HepG2 (cell line): ENCODE results near the gene TBRG1. TPM values are rescaled to one million over a fixed set of nuclear protein-coding genes. Genes with fewer than 3 reads are reported as not detected.

Experiments used
- ARID3A ChIP-seq: IDR thresholded peaks from 2 replicates; pipeline ENCODE4 v1.6.1; 2012; ENCODE audit warnings: low read depth, low read length, improper control_type of control experiment
- CEBPG ChIP-seq: IDR thresholded peaks from 2 replicates; pipeline ENCODE4 v1.6.1; 2016
- MTF1 ChIP-seq: sonication (generic); formaldehyde crosslinking; IDR thresholded peaks from 2 replicates; pipeline ENCODE4 v1.5.0; 2020; ENCODE audit warnings: missing genetic modification reagents
- RFX5 ChIP-seq: IDR thresholded peaks from 2 replicates; pipeline ENCODE4 v1.6.1; 2011; ENCODE audit warnings: low read depth, low read length, improper control_type of control experiment
- SMAD9 ChIP-seq: sonication (generic); formaldehyde crosslinking; IDR thresholded peaks from 2 replicates; pipeline ENCODE4 v1.5.1; 2020; ENCODE audit warnings: mild to moderate bottlenecking, missing genetic modification reagents
- SUZ12 ChIP-seq: fragments of 150-350 bp; IDR thresholded peaks from 2 replicates; pipeline ENCODE4 v1.6.1; 2014; ENCODE audit warnings: low read depth, low read length
- TBL1XR1 ChIP-seq: fragments of 150-350 bp; IDR thresholded peaks from 2 replicates; pipeline ENCODE4 v1.6.1; 2014; ENCODE audit warnings: borderline replicate concordance, low read length; ENCODE audit not compliant: partially characterized antibody
- WIZ ChIP-seq: sonication (generic); formaldehyde crosslinking; IDR thresholded peaks from 2 replicates; pipeline ENCODE4 v1.5.1; 2020; ENCODE audit warnings: mild to moderate bottlenecking, missing genetic modification reagents
- YEATS2 ChIP-seq: sonication (generic); formaldehyde crosslinking; IDR thresholded peaks from 2 replicates; pipeline ENCODE4 v1.4.0; 2020; ENCODE audit warnings: missing genetic modification reagents, borderline replicate concordance
- ZBTB37 ChIP-seq: sonication (generic); formaldehyde crosslinking; IDR thresholded peaks from 2 replicates; pipeline ENCODE4 v1.4.0; 2020; ENCODE audit warnings: mild to moderate bottlenecking, missing genetic modification reagents
- ZFAT ChIP-seq: sonication (generic); formaldehyde crosslinking; conservative IDR thresholded peaks from 2 replicates; pipeline ENCODE4 v1.8.1; 2023; ENCODE audit warnings: missing genetic modification reagents, inconsistent platforms
- ZNF605 ChIP-seq: sonication (generic); formaldehyde crosslinking; IDR thresholded peaks from 2 replicates; pipeline ENCODE4 v1.8.0; 2022; ENCODE audit warnings: mild to moderate bottlenecking, missing genetic modification reagents
- ZNF724P ChIP-seq: sonication (generic); formaldehyde crosslinking; IDR thresholded peaks from 2 replicates; pipeline ENCODE4 v1.8.0; 2022; ENCODE audit warnings: missing genetic modification reagents, borderline replicate concordance
- polyA plus RNA-seq, 8 experiments: library from polyadenylated mRNA; depleted of rRNA in 3 of 8; stranded (reverse) in 7 of 8; unstranded in 1 of 8; fragments of >200 nt; fragmentation: Illumina TruSeq in 4 of 8; extraction: Trizol in 4 of 8; gene quantifications; 2 replicates each; pipeline versions ENCODE4 v1.2.1 to v1.2.3, GENCODE V29; 2011 to 2016; ENCODE audit warnings: low read depth in 4 of 8, missing spikeins in 1 of 8, mixed read lengths in 1 of 8; ENCODE audit not compliant: insufficient read depth in 1 of 8
- total RNA-seq, 5 experiments: library from RNA; depleted of rRNA; stranded (reverse); fragments of >200 nt; fragmentation: Illumina TruSeq; extraction: Trizol; gene quantifications; 2 replicates each; pipeline ENCODE4 v1.2.3, GENCODE V29; 2016; ENCODE audit warnings: low read depth in 1 of 5
- TF ChIP-seq, protein P1 (sequence below): sonication (generic); formaldehyde crosslinking; IDR thresholded peaks from 2 replicates; pipeline ENCODE4 v1.4.0; 2020; ENCODE audit warnings: missing genetic modification reagents
- TF ChIP-seq, protein P2 (sequence below): sonication (generic); formaldehyde crosslinking; IDR thresholded peaks from 2 replicates; pipeline ENCODE4 v1.8.0; 2022; ENCODE audit warnings: missing genetic modification reagents, mild to moderate bottlenecking, inconsistent platforms, borderline replicate concordance
- TF ChIP-seq, protein P3 (sequence below): IDR thresholded peaks from 2 replicates; pipeline ENCODE4 v1.6.1; 2016; ENCODE audit warnings: low read depth, borderline replicate concordance
- TF ChIP-seq, protein P4 (sequence below): sonication (generic); formaldehyde crosslinking; IDR thresholded peaks from 2 replicates; pipeline ENCODE4 v1.5.0; 2020; ENCODE audit warnings: missing genetic modification reagents, mild to moderate bottlenecking, borderline replicate concordance

The TBRG1 gene
- total and polyA plus RNA-seq, 2 of the 13 experiments (the other 11 are each of a cell fraction or from before 2014, with no cell fraction given) = 21.7 to 25.6 TPM

DNA sequence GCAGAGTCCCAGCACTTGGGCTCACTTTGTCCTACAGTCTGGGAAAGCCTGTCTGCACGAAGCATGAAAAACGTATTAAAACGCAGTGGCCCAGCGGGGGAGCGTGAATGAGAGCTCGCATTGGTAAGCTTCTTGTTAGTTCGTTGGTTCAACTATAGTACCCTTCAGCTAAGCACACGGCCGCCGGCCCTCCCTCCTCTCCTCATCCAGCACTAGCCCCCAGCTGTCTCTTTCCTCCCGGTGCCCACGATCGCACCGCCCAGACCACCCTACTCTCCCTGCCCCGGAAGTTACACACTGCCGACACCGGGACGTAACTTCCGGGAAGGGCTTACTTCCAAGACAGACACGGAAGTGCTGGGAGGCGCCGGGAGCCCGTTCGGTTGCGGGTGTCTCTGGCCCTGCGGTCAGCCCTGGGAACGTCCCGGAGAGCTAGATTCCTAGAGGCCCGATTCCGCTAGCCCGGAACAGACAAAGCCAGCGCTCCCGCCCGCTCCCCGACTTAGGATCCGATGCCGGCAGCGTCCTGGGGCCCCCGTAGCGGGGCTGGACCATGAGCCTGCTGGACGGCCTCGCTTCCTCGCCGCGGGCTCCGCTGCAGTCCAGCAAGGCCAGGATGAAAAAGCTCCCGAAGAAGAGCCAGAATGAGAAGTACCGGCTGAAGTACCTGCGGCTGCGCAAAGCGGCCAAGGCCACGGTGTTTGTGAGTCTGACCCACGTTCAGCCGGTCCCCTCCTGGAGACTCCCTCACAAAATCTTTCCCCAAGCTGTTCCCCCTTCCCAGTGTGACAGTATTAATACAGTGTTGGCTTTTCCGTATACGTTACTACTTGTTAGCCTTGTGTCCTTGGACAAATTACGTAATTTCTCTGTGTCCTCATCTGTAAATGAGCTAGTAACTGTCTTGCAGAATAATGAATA, at the start of gene TBRG1 (continued):
- TF ChIP-seq ARID3A (no peak), RFX5 (no peak; the same call in 1 of the 2 replicates), SUZ12 (no peak), ZNF605 (peak; percentile 79), WIZ (CRISPR knock-in tag) (no peak), CEBPG (CRISPR knock-in tag) (peak; percentile 73), MTF1 (CRISPR knock-in tag) (no peak), ZFAT (CRISPR knock-in tag) (no peak), YEATS2 (CRISPR knock-in tag) (peak; percentile 95), SMAD9 (CRISPR knock-in tag) (no peak; the same call in none of the 2 replicates), TBL1XR1 (no peak), ZNF724P (CRISPR knock-in tag) (no peak), ZBTB37 (CRISPR knock-in tag) (0 out of 2 replicates have a peak, but pooled peaks have one; percentile 46)
- TF ChIP-seq, protein P1, sequence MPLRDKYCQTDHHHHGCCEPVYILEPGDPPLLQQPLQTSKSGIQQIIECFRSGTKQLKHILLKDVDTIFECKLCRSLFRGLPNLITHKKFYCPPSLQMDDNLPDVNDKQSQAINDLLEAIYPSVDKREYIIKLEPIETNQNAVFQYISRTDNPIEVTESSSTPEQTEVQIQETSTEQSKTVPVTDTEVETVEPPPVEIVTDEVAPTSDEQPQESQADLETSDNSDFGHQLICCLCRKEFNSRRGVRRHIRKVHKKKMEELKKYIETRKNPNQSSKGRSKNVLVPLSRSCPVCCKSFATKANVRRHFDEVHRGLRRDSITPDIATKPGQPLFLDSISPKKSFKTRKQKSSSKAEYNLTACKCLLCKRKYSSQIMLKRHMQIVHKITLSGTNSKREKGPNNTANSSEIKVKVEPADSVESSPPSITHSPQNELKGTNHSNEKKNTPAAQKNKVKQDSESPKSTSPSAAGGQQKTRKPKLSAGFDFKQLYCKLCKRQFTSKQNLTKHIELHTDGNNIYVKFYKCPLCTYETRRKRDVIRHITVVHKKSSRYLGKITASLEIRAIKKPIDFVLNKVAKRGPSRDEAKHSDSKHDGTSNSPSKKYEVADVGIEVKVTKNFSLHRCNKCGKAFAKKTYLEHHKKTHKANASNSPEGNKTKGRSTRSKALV (CRISPR knock-in tag) = peak; percentile 55
- TF ChIP-seq, protein P2, sequence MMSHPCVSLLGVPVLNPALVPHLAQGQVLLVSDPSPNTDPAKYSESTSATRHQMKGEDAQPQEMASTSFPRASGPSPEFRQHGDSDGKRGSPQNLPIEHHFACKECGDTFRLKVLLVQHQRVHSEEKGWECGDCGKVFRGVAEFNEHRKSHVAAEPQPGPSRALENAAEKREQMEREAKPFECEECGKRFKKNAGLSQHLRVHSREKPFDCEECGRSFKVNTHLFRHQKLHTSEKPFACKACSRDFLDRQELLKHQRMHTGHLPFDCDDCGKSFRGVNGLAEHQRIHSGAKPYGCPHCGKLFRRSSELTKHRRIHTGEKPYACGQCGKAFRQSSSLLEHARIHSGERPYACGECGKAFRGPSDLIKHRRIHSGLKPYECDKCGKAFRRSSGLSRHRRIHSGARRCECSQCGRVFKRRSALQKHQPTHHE (CRISPR knock-in tag) = peak; percentile 90; the same call in 1 of the 2 replicates
- TF ChIP-seq, protein P3, sequence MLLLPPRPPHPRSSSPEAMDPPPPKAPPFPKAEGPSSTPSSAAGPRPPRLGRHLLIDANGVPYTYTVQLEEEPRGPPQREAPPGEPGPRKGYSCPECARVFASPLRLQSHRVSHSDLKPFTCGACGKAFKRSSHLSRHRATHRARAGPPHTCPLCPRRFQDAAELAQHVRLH = peak; percentile 87; the same call in 1 of the 2 replicates
- TF ChIP-seq, protein P4, sequence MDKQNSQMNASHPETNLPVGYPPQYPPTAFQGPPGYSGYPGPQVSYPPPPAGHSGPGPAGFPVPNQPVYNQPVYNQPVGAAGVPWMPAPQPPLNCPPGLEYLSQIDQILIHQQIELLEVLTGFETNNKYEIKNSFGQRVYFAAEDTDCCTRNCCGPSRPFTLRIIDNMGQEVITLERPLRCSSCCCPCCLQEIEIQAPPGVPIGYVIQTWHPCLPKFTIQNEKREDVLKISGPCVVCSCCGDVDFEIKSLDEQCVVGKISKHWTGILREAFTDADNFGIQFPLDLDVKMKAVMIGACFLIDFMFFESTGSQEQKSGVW (CRISPR knock-in tag) = no peak
